ENCODE data around the gene STH.

- TF ChIP-seq CHD4 (IDR thresholded peaks at IDR 0.05; ENCODE audit: borderline replicate concordance) (no peak), EP300 (IDR thresholded peaks at IDR 0.05) (no peak), CTCF (IDR thresholded peaks at IDR 0.05) (no peak), JUNB (IDR thresholded peaks at IDR 0.05) (no peak), CEBPB (IDR thresholded peaks at IDR 0.05) (no peak), RAD21 (conservative IDR thresholded peaks at IDR 0.05 in 1 of 2, IDR thresholded peaks at IDR 0.05 in 1 of 2) (no peak), RCOR1 (IDR thresholded peaks at IDR 0.05; ENCODE audit: low read depth, low read length) (no peak), PHF8 (IDR thresholded peaks at IDR 0.05; ENCODE audit: borderline replicate concordance, low read depth) (no peak), MYC (IDR thresholded peaks at IDR 0.05; ENCODE audit: borderline replicate concordance, low read length) (no peak), RFX5 (IDR thresholded peaks at IDR 0.05) (no peak), ZNF302 (CRISPR knock-in tag; IDR thresholded peaks at IDR 0.05) (no peak), POLR2A (IDR thresholded peaks at IDR 0.05; ENCODE audit: low read length) (no peak), SMC3 (IDR thresholded peaks at IDR 0.05) (no peak), MAX (IDR thresholded peaks at IDR 0.05) (no peak)
Observed at GRCh38 chr17:46039592-46040186, 40.6 kb downstream of the STH start.

Data from A549 (cell line).